ENCODE measurements around the gene SLC6A19.

SLC6A19 gene

DNA sequence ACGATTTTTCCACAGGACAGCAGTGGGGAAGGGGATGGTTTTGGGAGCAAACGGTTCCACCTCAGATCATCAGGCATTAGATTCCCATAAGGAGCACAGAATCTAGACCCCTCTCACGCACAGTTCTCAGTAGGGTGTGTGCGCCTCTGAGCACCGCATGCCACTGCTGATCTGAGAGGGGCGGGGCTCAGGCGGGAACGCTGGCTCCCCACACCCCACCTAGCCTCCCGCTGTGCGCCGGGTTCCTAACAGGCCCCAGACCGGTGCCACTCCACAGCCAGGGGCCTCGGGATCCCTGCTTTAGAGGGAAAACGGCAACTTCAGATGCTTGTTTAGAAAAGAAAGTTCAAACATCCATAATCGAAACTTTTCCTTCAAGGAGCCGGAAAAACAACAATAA is 73.1 kb downstream of the SLC6A19 start:
- TF ChIP-seq ZNF274 (IDR thresholded peaks at IDR 0.05; ENCODE audit: low read depth, low read length) = no peak
- no peak overlapping the region for H3K4me3 ChIP-seq (ENCODE audit: low read length)

All from GM08714 (cell line).